ENCODE results near the gene GNG2. TPM values are rescaled to one million over a fixed set of nuclear protein-coding genes. Genes with fewer than 3 reads are reported as not detected.

The GNG2 gene
- total and polyA plus RNA-seq, 4 experiments from 2014 or later: 81.3 to 177 (median 122) TPM

- H3K4me1 ChIP-seq (ENCODE audit: insufficient read depth, low read length): no peaks in the 10 kb centered on the region
- intact Hi-C loops (cut with micrococcal nuclease): no loop called here
- H3K9me3 Mint-ChIP-seq: no peaks in the 10 kb centered on the region
- no peak overlapping the region for H3K27ac ChIP-seq (ENCODE audit: low read depth, low read length)
- POLR2A ChIA-PET (ENCODE audit: partially characterized antibody): no interaction called here
- H3K36me3 Mint-ChIP-seq: peaks cover 64 to 88% of the 10 kb centered on the region in 2 donors
- no peaks in the 10 kb centered on the region for H3K27me3 Mint-ChIP-seq
- peaks cover 59% of the 10 kb centered on the region for H3K36me3 ChIP-seq (ENCODE audit: insufficient read depth, low read length)
- H3K27ac Mint-ChIP-seq: peak overlapping the region in 2 of 7 donors; percentile 62 to 72
- no peak overlapping the region for H3K4me3 ChIP-seq (ENCODE audit: low read length in 2 of 2)
- H3K27me3 ChIP-seq (ENCODE audit: insufficient read depth, low read length): no peaks in the 10 kb centered on the region
- no peaks in the 10 kb centered on the region for H3K4me1 Mint-ChIP-seq
- no peaks in the 10 kb centered on the region for H3K9me3 ChIP-seq (ENCODE audit: control insufficient read depth in 1 of 2, low read length in 2 of 2)
- H3K4me3 Mint-ChIP-seq: no peak overlapping the region
- no peak for DNase-seq
- CTCF ChIA-PET (ENCODE audit: partially characterized antibody): no interaction called here
Observed at GRCh38 chr14:52007637-52008036, 147.2 kb downstream of the GNG2 start.

GRCh38 chr14:52008136-52008535, 147.7 kb downstream of the GNG2 start:
- peaks cover 62 to 83% of the 10 kb centered on the region in 2 donors for H3K36me3 Mint-ChIP-seq
- no peak overlapping the region for H3K4me3 ChIP-seq (ENCODE audit: low read length in 2 of 2)
- POLR2A ChIA-PET (ENCODE audit: partially characterized antibody): no interaction called here

GRCh38 chr14:52010173-52010693, 149.8 kb downstream of the GNG2 start:
- CTCF ChIA-PET (ENCODE audit: partially characterized antibody): interaction anchor here (1.6 kb wide), 1 partner anchor 31 kb away, joined by 7 read pairs; no protein-coding TSS in a partner anchor
- Mint-ChIP-seq H3K36me3 (peaks cover 50 to 62% of the 10 kb centered on the region in 2 donors), H3K27me3 (peaks cover 1 to 2% of the 10 kb centered on the region in 2 donors), H3K4me1 (no peaks in the 10 kb centered on the region), H3K27ac (no peak overlapping the region), H3K4me3 (no peak overlapping the region), H3K9me3 (no peaks in the 10 kb centered on the region)
- Histone ChIP-seq H3K36me3 (ENCODE audit: insufficient read depth, low read length) (peaks cover 35% of the 10 kb centered on the region), H3K4me1 (ENCODE audit: insufficient read depth, low read length) (no peaks in the 10 kb centered on the region), H3K27me3 (ENCODE audit: insufficient read depth, low read length) (no peaks in the 10 kb centered on the region), H3K27ac (ENCODE audit: low read depth, low read length) (no peak overlapping the region), H3K4me3 (ENCODE audit: low read length in 2 of 2) (no peak overlapping the region), H3K9me3 (ENCODE audit: control insufficient read depth in 1 of 2, low read length in 2 of 2) (no peaks in the 10 kb centered on the region)
- POLR2A ChIA-PET (ENCODE audit: partially characterized antibody): no interaction called here
- intact Hi-C loops (cut with micrococcal nuclease): no loop called here
- DNase-seq: no peak

More at GRCh38 chr14:52008136-52008535, 147.7 kb downstream of the GNG2 start:
- H3K27me3 Mint-ChIP-seq: no peaks in the 10 kb centered on the region
- no peak for DNase-seq
- no peaks in the 10 kb centered on the region for H3K9me3 Mint-ChIP-seq
- CTCF ChIA-PET (ENCODE audit: partially characterized antibody): no interaction called here
- intact Hi-C loops (cut with micrococcal nuclease): no loop called here
- Histone ChIP-seq H3K27ac (ENCODE audit: low read depth, low read length) (no peak overlapping the region), H3K9me3 (ENCODE audit: control insufficient read depth in 1 of 2, low read length in 2 of 2) (no peaks in the 10 kb centered on the region), H3K27me3 (ENCODE audit: insufficient read depth, low read length) (no peaks in the 10 kb centered on the region), H3K4me1 (ENCODE audit: insufficient read depth, low read length) (no peaks in the 10 kb centered on the region), H3K36me3 (ENCODE audit: insufficient read depth, low read length) (peaks cover 54% of the 10 kb centered on the region)
- no peaks in the 10 kb centered on the region for H3K4me1 Mint-ChIP-seq
- no peak overlapping the region for H3K4me3 Mint-ChIP-seq
- H3K27ac Mint-ChIP-seq: peak overlapping the region in 2 of 7 donors; percentile 19 to 56

- Mint-ChIP-seq H3K36me3 (peaks cover 39 to 49% of the 10 kb centered on the region in 2 donors), H3K4me1 (no peaks in the 10 kb centered on the region), H3K4me3 (no peak overlapping the region), H3K9me3 (no peaks in the 10 kb centered on the region), H3K27me3 (peaks cover 2% of the 10 kb centered on the region in 2 donors), H3K27ac (peak overlapping the region in 2 of 7 donors; percentile 9 to 37)
- Histone ChIP-seq H3K9me3 (ENCODE audit: control insufficient read depth in 1 of 2, low read length in 2 of 2) (no peaks in the 10 kb centered on the region), H3K36me3 (ENCODE audit: insufficient read depth, low read length) (peaks cover 29% of the 10 kb centered on the region), H3K4me3 (ENCODE audit: low read length in 2 of 2) (no peak overlapping the region), H3K27ac (ENCODE audit: low read depth, low read length) (no peak overlapping the region), H3K27me3 (ENCODE audit: insufficient read depth, low read length) (no peaks in the 10 kb centered on the region), H3K4me1 (ENCODE audit: insufficient read depth, low read length) (no peaks in the 10 kb centered on the region)
- DNase-seq: no peak
- intact Hi-C loops (cut with micrococcal nuclease): no loop called here
- CTCF ChIA-PET (ENCODE audit: partially characterized antibody): interaction anchor here (1.6 kb wide), 1 partner anchor 32 kb away, joined by 7 read pairs; no protein-coding TSS in a partner anchor
- POLR2A ChIA-PET (ENCODE audit: partially characterized antibody): interaction anchor here (0.6 kb wide), 1 partner anchor 35 kb away, joined by 3 read pairs; no protein-coding TSS in a partner anchor
Observed at GRCh38 chr14:52011523-52011922, 151.1 kb downstream of the GNG2 start.

GRCh38 chr14:52012635-52013034, 152.2 kb downstream of the GNG2 start:
- Mint-ChIP-seq H3K4me1 (no peaks in the 10 kb centered on the region), H3K9me3 (no peaks in the 10 kb centered on the region)
- no peaks in the 10 kb centered on the region for H3K4me1 ChIP-seq (ENCODE audit: insufficient read depth, low read length)

GRCh38 chr14:52013984-52014600, 153.7 kb downstream of the GNG2 start:
- H3K9me3 ChIP-seq (ENCODE audit: control insufficient read depth in 1 of 2, low read length in 2 of 2): no peaks in the 10 kb centered on the region
- Mint-ChIP-seq H3K27me3 (peaks cover 3 to 5% of the 10 kb centered on the region in 2 donors), H3K36me3 (peaks cover 21 to 30% of the 10 kb centered on the region in 2 donors), H3K4me1 (no peaks in the 10 kb centered on the region), H3K4me3 (peak overlapping the region in 1 of 8 donors; percentile 20), H3K9me3 (no peaks in the 10 kb centered on the region), H3K27ac (peak overlapping the region in 2 of 7 donors; percentile 10 to 24)
- H3K36me3 ChIP-seq (ENCODE audit: insufficient read depth, low read length): peaks cover 11% of the 10 kb centered on the region
- ChIA-PET CTCF (ENCODE audit: partially characterized antibody) (interaction anchor here (0.6 to 1.2 kb wide), 2 partner anchors 235 to 260 kb away, joined by 3 read pairs; no protein-coding TSS in a partner anchor), POLR2A (ENCODE audit: partially characterized antibody) (no interaction called here)
- no peak for DNase-seq
- no peaks in the 10 kb centered on the region for H3K27me3 ChIP-seq (ENCODE audit: insufficient read depth, low read length)
- H3K27ac ChIP-seq (ENCODE audit: low read depth, low read length): no peak overlapping the region
- intact Hi-C loops (cut with micrococcal nuclease): no loop called here
- no peaks in the 10 kb centered on the region for H3K4me1 ChIP-seq (ENCODE audit: insufficient read depth, low read length)
- no peak overlapping the region for H3K4me3 ChIP-seq (ENCODE audit: low read length in 2 of 2)

More at GRCh38 chr14:52012635-52013034, 152.2 kb downstream of the GNG2 start:
- no peak overlapping the region for H3K4me3 ChIP-seq (ENCODE audit: low read length in 2 of 2)
- POLR2A ChIA-PET (ENCODE audit: partially characterized antibody): no interaction called here
- no peak for DNase-seq
- Mint-ChIP-seq H3K27me3 (peaks cover 2 to 3% of the 10 kb centered on the region in 2 donors), H3K4me3 (no peak overlapping the region), H3K27ac (no peak overlapping the region), H3K36me3 (peaks cover 34 to 43% of the 10 kb centered on the region in 2 donors)
- H3K27ac ChIP-seq (ENCODE audit: low read depth, low read length): no peak overlapping the region
- peaks cover 22% of the 10 kb centered on the region for H3K36me3 ChIP-seq (ENCODE audit: insufficient read depth, low read length)
- H3K27me3 ChIP-seq (ENCODE audit: insufficient read depth, low read length): no peaks in the 10 kb centered on the region
- intact Hi-C loops (cut with micrococcal nuclease): no loop called here
- H3K9me3 ChIP-seq (ENCODE audit: control insufficient read depth in 1 of 2, low read length in 2 of 2): no peaks in the 10 kb centered on the region
- CTCF ChIA-PET (ENCODE audit: partially characterized antibody): interaction anchor here (0.8 to 1.0 kb wide), 2 partner anchors 13 to 17 kb away, joined by 3 to 4 read pairs; no protein-coding TSS in a partner anchor

GRCh38 chr14:52014601-52015267, 154.3 kb downstream of the GNG2 start:
- Histone ChIP-seq H3K27me3 (ENCODE audit: insufficient read depth, low read length) (no peaks in the 10 kb centered on the region), H3K4me3 (ENCODE audit: low read length in 2 of 2) (no peak overlapping the region), H3K27ac (ENCODE audit: low read depth, low read length) (no peak overlapping the region), H3K36me3 (ENCODE audit: insufficient read depth, low read length) (peaks cover 11% of the 10 kb centered on the region), H3K4me1 (ENCODE audit: insufficient read depth, low read length) (no peaks in the 10 kb centered on the region), H3K9me3 (ENCODE audit: control insufficient read depth in 1 of 2, low read length in 2 of 2) (no peaks in the 10 kb centered on the region)
- Mint-ChIP-seq H3K9me3 (no peaks in the 10 kb centered on the region), H3K27me3 (peaks cover 3 to 5% of the 10 kb centered on the region in 2 donors), H3K4me1 (no peaks in the 10 kb centered on the region), H3K27ac (peak overlapping the region in 1 of 7 donors; percentile 24), H3K4me3 (no peak overlapping the region), H3K36me3 (peaks cover 15 to 24% of the 10 kb centered on the region in 2 donors)
- POLR2A ChIA-PET (ENCODE audit: partially characterized antibody): no interaction called here
- intact Hi-C loops (cut with micrococcal nuclease): no loop called here
- DNase-seq: no peak
- CTCF ChIA-PET (ENCODE audit: partially characterized antibody): interaction anchor here (1.2 kb wide), 1 partner anchor 8 kb away, joined by 3 read pairs; no protein-coding TSS in a partner anchor

Data from CD4-positive, alpha-beta memory T cell (primary cell).